Measurements from ENCODE around the gene VPS9D1.

VPS9D1 gene

DNA sequence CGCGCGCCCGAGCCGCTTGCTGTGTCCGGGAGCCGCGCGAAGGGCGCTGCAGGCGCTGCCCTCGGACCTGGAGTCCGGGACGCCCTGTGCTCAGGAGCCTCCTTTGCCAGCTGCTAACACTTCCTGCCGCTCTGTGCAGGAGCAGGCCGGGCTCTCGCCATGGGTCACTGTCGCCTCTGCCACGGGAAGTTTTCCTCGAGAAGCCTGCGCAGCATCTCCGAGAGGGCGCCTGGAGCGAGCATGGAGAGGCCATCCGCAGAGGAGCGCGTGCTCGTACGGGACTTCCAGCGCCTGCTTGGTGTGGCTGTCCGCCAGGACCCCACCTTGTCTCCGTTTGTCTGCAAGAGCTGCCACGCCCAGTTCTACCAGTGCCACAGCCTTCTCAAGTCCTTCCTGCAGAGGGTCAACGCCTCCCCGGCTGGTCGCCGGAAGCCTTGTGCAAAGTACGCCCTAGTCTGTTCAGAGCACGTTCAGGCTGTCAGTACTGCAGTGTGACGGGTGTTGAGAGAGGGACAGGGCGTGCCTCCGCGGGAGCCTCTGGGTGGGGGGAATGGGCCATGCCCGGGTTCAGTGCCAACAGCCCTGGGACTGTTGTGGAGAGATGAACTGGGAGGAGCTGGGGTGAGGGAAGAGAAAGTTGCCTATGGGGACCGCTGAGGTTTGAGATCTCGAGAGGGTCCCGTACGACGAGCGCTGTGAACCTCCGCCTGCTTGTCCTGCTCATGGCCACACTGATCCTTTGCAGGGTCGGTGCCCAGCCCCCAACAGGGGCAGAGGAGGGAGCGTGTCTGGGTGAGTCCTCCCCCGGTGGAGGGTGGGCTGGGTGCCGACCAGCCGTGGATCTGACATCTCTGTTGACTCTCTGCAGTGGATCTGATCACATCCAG lies 1.9 kb upstream of the VPS9D1 start:
- Histone ChIP-seq H3K9ac (ENCODE audit: low read length) (peak overlapping the region; percentile 85; the same call in 1 of the 2 replicates), H2AFZ (ENCODE audit: low read length) (no peak overlapping the region), H3K27me3 (ENCODE audit: insufficient read depth, low read length) (no peaks in the 10 kb centered on the region), H3K4me3 (ENCODE audit: low read depth, low read length, poor library complexity, severe bottlenecking) (peak overlapping the region; percentile 85), H3K9me3 (ENCODE audit: low read length) (no peaks in the 10 kb centered on the region), H3K27ac (ENCODE audit: low read depth, low read length, poor library complexity, severe bottlenecking) (no peak overlapping the region), H3F3A (ENCODE audit: insufficient read depth, low read length) (0 out of 2 replicates have a peak, but pooled peaks cover 2% of the 10 kb centered on the region), H3K4me2 (ENCODE audit: low read length) (peak overlapping the region; percentile 66), H3K36me3 (ENCODE audit: insufficient read depth, low read length) (peaks cover 34% of the 10 kb centered on the region), H3K79me2 (ENCODE audit: insufficient read depth, low read length) (no peaks in the 10 kb centered on the region), H3K4me1 (ENCODE audit: insufficient read depth, low read length, severe bottlenecking) (peaks cover 17% of the 10 kb centered on the region), H4K20me1 (ENCODE audit: insufficient read depth, low read length) (no peaks in the 10 kb centered on the region), H3K9me2 (ENCODE audit: low read depth, low read length) (no peaks in the 10 kb centered on the region)
- TF ChIP-seq CTCF (IDR thresholded peaks at IDR 0.05; ENCODE audit: low read length) (no peak), EZH2 (IDR thresholded peaks at IDR 0.05; ENCODE audit: borderline replicate concordance, low read length) (no peak)

DNA sequence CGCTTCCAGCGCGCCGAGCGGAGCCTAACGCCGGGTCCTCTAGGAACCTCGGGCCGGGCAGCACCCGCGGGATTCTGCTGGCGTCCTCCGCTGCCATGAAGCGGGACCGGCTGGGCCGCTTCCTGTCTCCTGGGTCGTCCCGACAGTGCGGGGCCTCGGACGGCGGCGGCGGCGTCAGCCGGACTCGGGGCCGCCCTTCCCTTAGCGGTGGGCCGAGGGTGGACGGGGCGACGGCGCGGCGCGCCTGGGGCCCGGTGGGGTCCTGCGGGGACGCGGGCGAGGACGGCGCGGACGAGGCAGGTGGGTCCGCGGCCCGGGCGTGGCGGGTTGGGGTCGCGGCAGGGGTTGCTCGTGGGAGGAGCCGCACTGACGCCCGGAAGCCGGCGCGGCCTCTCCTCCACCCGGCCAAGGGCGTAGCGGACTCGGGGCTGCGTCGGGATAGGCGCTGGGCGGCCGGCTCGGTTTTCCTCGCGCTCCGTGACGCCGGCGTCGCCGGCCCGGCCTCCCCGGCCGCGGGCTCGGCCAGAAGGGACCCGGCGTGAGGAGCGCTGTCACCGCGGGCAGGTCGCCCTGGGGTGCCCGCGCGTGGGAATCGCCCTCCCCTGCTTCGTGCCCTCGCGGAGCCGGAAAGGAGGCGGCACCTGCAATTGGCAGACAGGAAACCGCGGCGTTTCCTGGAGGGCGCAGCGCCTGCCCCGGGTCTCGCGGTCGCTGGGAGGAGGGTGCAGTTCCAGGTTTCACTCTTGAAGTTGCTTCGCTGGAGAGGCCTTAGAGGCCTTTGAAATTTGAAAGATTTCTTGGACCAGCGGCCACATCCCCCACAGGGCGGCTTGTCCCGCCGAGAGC lies 1.1 kb upstream of the VPS9D1 start:
- Histone ChIP-seq H3K4me3 (ENCODE audit: low read depth, low read length, poor library complexity, severe bottlenecking) (peak overlapping the region; percentile 85), H3K9me2 (ENCODE audit: low read depth, low read length) (no peaks in the 10 kb centered on the region), H3K27ac (ENCODE audit: low read depth, low read length, poor library complexity, severe bottlenecking) (no peak overlapping the region), H3F3A (ENCODE audit: insufficient read depth, low read length) (0 out of 2 replicates have a peak, but pooled peaks cover 2% of the 10 kb centered on the region), H3K9ac (ENCODE audit: low read length) (peak overlapping the region; percentile 85), H3K4me2 (ENCODE audit: low read length) (peak overlapping the region; percentile 66), H3K79me2 (ENCODE audit: insufficient read depth, low read length) (no peaks in the 10 kb centered on the region), H2AFZ (ENCODE audit: low read length) (no peak overlapping the region), H4K20me1 (ENCODE audit: insufficient read depth, low read length) (no peaks in the 10 kb centered on the region), H3K4me1 (ENCODE audit: insufficient read depth, low read length, severe bottlenecking) (peaks cover 17% of the 10 kb centered on the region), H3K36me3 (ENCODE audit: insufficient read depth, low read length) (peaks cover 34% of the 10 kb centered on the region), H3K27me3 (ENCODE audit: insufficient read depth, low read length) (no peaks in the 10 kb centered on the region), H3K9me3 (ENCODE audit: low read length) (no peaks in the 10 kb centered on the region)
- TF ChIP-seq EZH2 (IDR thresholded peaks at IDR 0.05; ENCODE audit: borderline replicate concordance, low read length) (no peak), CTCF (IDR thresholded peaks at IDR 0.05; ENCODE audit: low read length) (no peak)

GRCh38 chr16:89720551-89720812 lies 216 bp downstream of the VPS9D1 start:
- Histone ChIP-seq H3K9ac (ENCODE audit: low read length) (peak overlapping the region; percentile 85), H2AFZ (ENCODE audit: low read length) (no peak overlapping the region)
- TF ChIP-seq CTCF (IDR thresholded peaks at IDR 0.05; ENCODE audit: low read length), result no peak

More at GRCh38 chr16:89720551-89720812, 216 bp downstream of the VPS9D1 start:
- Histone ChIP-seq H3K36me3 (ENCODE audit: insufficient read depth, low read length) (peaks cover 41% of the 10 kb centered on the region), H3K9me2 (ENCODE audit: low read depth, low read length) (no peaks in the 10 kb centered on the region), H3K27me3 (ENCODE audit: insufficient read depth, low read length) (no peaks in the 10 kb centered on the region), H3K27ac (ENCODE audit: low read depth, low read length, poor library complexity, severe bottlenecking) (no peak overlapping the region), H3K4me3 (ENCODE audit: low read depth, low read length, poor library complexity, severe bottlenecking) (peak overlapping the region; percentile 85), H3K4me2 (ENCODE audit: low read length) (peak overlapping the region; percentile 66), H3K9me3 (ENCODE audit: low read length) (no peaks in the 10 kb centered on the region), H3F3A (ENCODE audit: insufficient read depth, low read length) (0 out of 2 replicates have a peak, but pooled peaks cover 2% of the 10 kb centered on the region), H4K20me1 (ENCODE audit: insufficient read depth, low read length) (no peaks in the 10 kb centered on the region), H3K79me2 (ENCODE audit: insufficient read depth, low read length) (no peaks in the 10 kb centered on the region), H3K4me1 (ENCODE audit: insufficient read depth, low read length, severe bottlenecking) (peaks cover 17% of the 10 kb centered on the region)

All from OCI-LY1 (cell line).